DMS153 treated with DMSO at 0.1 percent for 48 hours (cell line): ENCODE data around the gene TAS1R1.

ENCODE experiments used
- DNase-seq: peaks from one replicate; lab custom pipeline; 2025; ENCODE audit not compliant: unreplicated experiment; lab: John Stamatoyannopoulos, UW

TAS1R1 gene

DNA sequence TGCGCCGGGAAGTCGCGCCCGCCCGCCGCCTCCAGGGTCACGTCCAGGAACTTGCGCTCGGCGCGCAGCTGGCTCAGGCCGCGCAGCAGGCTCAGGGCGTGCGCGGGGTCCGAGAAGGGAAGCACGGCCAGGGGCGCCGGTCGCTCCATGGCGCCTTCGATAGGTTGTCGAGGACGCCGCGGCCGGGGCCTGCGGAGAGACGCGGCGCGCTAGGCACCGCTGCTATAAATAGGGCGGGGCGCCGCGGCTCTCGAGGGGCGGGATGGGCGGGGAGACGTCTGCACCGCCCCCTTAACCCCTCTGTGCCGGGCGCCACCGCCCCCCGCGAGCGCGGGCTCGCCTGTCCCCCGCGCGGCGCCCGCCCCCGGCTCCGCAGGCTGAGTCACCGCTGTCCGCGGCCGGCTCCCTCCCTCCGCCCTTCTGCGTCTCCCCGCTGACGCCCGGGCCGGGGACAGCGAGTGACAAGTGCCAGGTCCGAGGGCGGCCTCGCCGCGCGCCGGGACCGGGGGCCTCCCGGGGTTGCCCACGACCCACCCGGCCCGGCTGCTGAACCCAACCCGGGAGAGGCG, 47.6 kb downstream of the TAS1R1 start, which contains the start of gene KLHL21:
TSS of gene KLHL21 (minus strand) at position 201 of the 569 bp plus-strand sequence. CDS start at position 149, 52 bp downstream.
- peak; percentile 21 for DNase-seq

DNA sequence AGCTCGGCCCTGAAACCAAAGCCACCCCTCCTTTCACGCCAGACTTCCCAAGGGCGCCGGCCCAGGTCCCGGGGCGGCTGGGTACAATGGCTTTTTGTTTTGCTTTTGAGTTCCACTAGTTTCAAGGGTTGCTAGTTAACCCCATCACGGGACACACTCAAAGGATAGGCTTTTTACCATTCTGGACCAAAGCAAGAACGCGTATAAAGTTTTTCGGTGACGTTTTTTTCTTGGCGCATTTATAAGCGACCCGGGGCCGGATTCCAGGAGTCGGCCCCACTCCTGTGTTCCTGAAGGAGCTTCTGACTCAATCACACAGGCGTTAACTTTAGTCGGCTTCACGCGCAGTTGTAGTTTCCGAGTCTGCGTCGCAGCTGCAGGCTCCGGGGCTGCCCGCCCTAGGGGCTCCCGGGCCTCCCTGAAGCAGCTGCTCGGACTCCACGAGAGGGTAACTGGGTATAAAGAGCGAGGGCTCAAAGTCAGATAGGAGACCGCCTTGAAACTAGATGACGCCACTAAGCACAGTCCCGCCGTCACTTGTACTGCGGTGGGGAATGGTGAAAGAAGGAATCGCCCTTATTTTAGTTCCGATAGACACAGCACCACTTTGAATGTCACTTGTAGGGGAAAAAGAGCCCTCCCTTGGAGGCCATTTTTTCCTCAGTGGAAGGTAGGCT, 48.3 kb downstream of the TAS1R1 start:
- peak; percentile 55 for DNase-seq

GRCh38 chr1:6603915-6604558, 48.9 kb downstream of the TAS1R1 start:
- DNase-seq = peak; percentile 59

DNA sequence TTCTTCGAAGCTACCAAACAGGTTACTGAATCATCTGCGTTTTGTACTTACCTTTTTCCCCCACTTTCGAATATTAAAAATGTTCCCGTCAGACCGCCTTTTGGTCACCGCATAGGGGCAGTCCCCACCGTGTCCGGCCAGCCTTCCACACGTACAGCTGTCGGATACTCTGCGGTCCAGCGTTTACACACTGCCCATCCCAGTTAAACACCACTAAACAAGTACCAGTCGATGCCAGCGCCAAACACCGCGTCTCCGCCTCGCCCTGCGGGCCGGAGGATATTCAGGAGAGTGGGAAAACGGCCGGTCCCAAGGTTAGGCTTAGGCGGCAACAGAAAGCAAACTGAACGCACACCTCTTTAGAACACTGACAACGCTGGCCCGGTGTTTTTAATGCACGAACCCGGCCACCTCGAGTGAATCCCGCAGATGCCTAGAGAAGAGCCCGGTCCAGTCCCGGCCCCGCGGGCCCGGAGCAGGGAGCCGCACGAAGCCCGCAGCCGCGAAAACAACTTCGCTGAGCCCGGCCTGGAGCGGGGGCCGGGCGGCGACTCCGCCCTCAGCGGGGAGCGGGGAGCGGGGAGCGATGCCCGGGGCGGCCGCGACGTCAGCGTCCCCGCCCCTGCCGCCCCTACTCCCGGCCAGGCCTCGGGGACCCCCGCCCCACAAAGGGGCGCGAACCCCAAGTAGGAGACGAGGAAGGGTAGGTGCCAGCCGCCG, 57.7 kb downstream of the TAS1R1 start:
- DNase-seq = peak; percentile 32

DNA sequence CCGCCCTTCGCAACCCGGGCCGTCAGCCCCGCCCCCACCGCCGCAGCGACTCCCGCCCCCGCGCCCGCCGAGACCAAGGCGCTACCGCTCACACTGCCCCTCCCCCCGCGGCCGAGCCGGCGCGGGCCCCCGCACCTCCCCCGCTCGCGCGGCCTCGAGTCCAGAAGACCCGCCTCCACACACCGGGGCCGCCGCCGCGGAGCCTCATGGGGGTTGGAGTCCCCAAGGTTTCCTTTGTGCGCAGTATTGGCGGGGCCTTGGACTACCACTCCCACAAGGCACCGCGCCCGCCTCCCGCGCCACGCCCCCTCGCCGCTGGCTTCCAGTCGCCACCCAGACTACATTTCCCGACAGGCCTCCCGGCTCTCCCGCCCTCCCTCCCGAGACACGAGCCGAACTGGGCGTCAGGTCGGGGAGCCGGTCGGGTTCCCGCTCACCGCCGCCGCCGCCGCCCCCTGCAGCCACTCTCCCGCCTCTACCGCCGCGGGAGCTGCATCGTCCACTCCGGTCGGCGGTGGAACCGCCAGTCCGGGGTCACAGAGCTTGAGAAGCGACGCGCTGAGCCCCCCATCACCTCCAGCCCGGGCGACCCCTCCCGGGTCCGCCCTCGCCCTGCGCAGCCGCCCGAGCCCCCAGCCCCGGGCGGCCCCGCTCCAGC, 58.4 kb downstream of the TAS1R1 start, which contains the start of gene PHF13:
TSS of gene PHF13 (plus strand) at position 371 of the 658 bp plus-strand sequence. CDS start 336 bp downstream, outside the sequence.
- DNase-seq = peak; percentile 94

- no peak for DNase-seq
Observed at GRCh38 chr1:6614019-6614928, 59.2 kb downstream of the TAS1R1 start.

DNA sequence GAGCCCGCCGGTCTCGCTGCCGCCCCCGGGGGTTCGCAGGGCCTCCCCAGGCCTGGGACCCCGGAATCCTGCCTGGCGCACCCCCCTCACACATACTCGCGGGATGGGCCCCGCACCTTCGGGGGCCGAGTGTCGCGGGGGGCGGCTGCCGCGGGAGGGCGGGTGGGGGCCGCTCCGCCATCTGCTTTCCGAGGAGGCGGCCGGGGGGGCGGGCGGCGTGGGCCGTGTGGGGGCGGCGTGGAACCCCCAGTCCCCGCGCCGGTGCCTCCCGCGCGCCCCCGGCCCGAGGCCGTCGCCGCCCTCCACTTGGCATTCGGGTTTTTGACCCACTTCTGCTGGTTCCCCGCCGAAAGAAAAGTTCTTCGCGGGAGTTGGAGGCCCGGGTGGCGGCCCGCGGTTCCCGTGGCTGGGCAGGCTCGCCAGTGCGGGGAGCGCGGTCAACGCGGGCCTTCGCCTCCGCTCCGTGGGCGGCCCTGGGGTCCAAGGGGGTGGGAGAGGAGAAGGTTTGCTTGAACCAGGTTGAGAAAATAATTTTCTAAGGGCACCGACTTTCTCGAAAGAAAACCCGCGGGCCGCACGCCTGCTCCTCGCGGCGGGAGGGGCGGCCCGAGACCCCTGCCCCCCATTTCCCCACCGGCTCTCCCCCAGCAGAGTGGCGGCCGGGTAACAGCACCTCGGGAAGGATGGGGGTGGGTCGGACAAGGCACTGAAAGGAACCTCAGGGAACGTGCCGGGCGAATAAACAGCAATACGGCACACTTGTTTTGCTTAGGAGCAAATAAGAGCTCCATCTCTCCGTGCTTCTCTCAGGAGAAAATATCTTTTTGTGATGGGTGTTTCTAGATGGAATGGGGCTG, 60.0 kb downstream of the TAS1R1 start:
- DNase-seq = no peak

GRCh38 chr1:6619045-6619444, 63.9 kb downstream of the TAS1R1 start:
- DNase-seq = no peak

GRCh38 chr1:6621429-6622391, 66.6 kb downstream of the TAS1R1 start:
- no peak for DNase-seq

GRCh38 chr1:6622396-6623152, 67.5 kb downstream of the TAS1R1 start:
- no peak for DNase-seq

DNA sequence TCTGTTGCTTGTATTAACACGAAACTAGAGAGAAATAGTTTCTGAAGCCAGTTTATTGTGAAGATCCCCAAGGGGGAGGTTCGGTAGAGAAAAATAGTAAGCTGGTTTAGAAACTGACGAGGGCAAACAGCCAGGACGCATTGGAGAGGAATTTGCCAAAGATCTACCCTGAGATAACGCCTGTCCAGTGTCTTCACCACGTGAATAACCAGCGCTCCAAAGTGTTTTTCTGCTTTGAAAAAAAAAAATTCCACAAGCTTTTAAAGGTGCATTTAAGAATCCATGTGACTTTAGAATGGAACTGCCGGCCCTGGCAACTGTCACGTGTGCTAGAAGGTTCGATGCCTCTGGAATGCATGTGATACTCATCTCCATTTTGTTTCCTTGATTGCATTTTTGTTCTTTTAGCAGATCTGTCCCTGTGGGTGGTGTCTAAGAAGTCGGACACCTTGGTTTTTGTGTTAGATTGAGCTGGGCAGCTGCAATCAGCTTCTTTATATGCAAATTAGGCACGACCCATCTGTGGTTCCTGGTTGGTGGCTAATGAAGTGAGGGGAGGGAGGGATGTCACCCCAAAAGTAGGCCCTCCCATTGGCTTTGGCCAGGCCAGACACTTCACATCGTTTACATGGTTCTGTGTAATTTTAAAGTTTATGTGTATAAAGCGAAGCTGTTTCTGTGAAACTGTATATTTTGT, 68.3 kb downstream of the TAS1R1 start:
- DNase-seq = no peak

GRCh38 chr1:6624710-6625583, 69.8 kb downstream of the TAS1R1 start, which contains the start of gene THAP3:
Gene THAP3 (plus strand): TSS chr1:6624868. CDS start chr1:6625219, 351 bp downstream.
- DNase-seq = peak; percentile 55

DNA sequence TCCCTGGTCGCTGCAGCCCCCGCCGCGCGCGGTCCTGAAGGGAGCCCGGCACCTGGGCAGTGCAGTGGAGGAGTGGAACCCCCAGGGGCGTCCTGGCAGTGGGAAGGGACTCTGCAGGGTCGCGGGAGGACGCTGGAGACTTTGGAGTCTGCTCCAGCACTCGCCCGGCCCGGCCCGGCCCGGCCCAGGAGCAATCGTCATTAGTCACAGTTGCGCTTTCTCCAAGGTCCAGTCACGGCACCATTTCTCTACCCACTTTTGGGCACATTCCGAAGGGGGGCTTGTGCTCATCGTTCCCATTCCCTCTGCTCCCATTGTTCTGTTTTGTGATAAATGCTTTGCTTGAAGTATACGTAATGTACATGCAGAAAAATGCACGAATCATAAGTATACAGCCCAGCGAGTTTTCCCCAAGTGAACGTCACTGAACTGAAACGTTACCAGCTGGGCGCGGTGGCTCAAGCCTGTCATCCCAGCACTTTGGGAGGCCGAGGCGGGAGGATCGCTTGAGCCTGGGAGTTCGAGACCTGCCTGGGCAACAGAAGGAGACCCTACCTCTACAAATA, 70.6 kb downstream of the TAS1R1 start:
- no peak for DNase-seq

- DNase-seq = no peak
Observed at GRCh38 chr1:6627031-6627430, 71.9 kb downstream of the TAS1R1 start.
